ENCODE data around the gene C4orf54. TPM values are rescaled to one million over a fixed set of nuclear protein-coding genes. Genes with fewer than 3 reads are reported as not detected.

Gene C4orf54
- total RNA-seq, 1 experiment from 2014 or later: not detected

DNA sequence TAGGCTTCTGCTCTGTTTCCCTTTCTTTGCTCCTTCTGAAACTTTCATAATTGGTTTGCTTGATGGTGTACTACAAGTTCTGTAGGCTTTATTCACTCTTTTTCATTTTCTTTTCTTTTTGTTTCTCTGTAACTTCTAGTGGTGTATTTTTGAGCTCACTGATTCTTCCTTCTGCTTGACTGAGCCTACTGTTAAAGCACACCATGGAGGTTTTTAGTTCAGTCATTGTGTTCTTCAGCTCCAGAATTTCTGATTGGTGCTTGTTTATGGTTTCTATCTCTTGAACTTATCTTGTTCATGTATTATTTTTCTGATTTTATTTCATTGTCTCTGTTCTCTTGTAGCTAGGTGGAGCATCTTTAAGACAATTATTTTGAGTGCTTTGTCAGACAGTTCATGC, 33.4 kb upstream of the C4orf54 start:
- Histone ChIP-seq H3K18ac (ENCODE audit: insufficient read length, low read depth, low read length) (no peak overlapping the region), H3K4me2 (ENCODE audit: insufficient read depth, insufficient read length, low read length) (no peak overlapping the region), H4K20me1 (ENCODE audit: control insufficient read depth, insufficient read depth, insufficient read length) (no peaks in the 10 kb centered on the region), H4K91ac (ENCODE audit: insufficient read length, low read depth, low read length) (no peak overlapping the region), H3K9me3 (ENCODE audit: control insufficient read depth, low read depth, low read length) (no peaks in the 10 kb centered on the region), H3K14ac (ENCODE audit: insufficient read depth, low read length) (no peak overlapping the region), H3K9ac (ENCODE audit: extremely low read depth, insufficient read length, low read length) (no peak overlapping the region), H2BK12ac (ENCODE audit: insufficient read length, low read depth, low read length) (no peak overlapping the region), H2BK120ac (ENCODE audit: low read depth, low read length, poor library complexity, severe bottlenecking) (no peak overlapping the region), H4K5ac (ENCODE audit: insufficient read length, low read depth, low read length) (no peak overlapping the region), H3K4ac (ENCODE audit: low read depth, low read length) (no peak overlapping the region), H3K23me2 (ENCODE audit: insufficient read length, low read depth, low read length, poor library complexity, severe bottlenecking) (no peaks in the 10 kb centered on the region), H2BK5ac (ENCODE audit: insufficient read length, low read length) (no peak overlapping the region), H3T11ph (ENCODE audit: low read length) (no peak overlapping the region), H3K79me2 (ENCODE audit: insufficient read depth, low read length) (no peaks in the 10 kb centered on the region), H2AK5ac (ENCODE audit: insufficient read length, low read length) (no peak overlapping the region), H3K4me1 (ENCODE audit: insufficient read depth, low read length) (no peaks in the 10 kb centered on the region), H3K79me1 (ENCODE audit: insufficient read depth, low read depth, low read length, poor library complexity, severe bottlenecking) (no peaks in the 10 kb centered on the region), H2BK20ac (ENCODE audit: low read depth, low read length, poor library complexity, severe bottlenecking) (no peak overlapping the region), H3K56ac (ENCODE audit: insufficient read length, low read depth, low read length) (no peak overlapping the region), H2BK15ac (ENCODE audit: low read depth, low read length) (no peak overlapping the region), H4K8ac (replicated peaks; ENCODE audit: insufficient read length, low read depth, low read length) (no peak overlapping the region), H3K27me3 (ENCODE audit: insufficient read depth, low read length) (no peaks in the 10 kb centered on the region), H2AFZ (ENCODE audit: low read length) (no peak overlapping the region), H3K27ac (ENCODE audit: insufficient read length, low read depth, low read length) (no peak overlapping the region), H3K23ac (ENCODE audit: insufficient read length, low read depth, low read length) (no peak overlapping the region)
- Mint-ChIP-seq H3K27me3 (ENCODE audit: low read depth) (no peaks in the 10 kb centered on the region), H3K36me3 (ENCODE audit: insufficient read depth in 1 of 3, low read depth in 3 of 3) (peaks cover 0 to 7% (median 2%) of the 10 kb centered on the region in 3 experiments; a peak in 1 of 7 replicates), H3K27ac (no peak overlapping the region), H3K4me1 (peaks cover 12 to 13% of the 10 kb centered on the region in 2 experiments), H3K4me3 (no peak overlapping the region), H3K9me3 (peaks cover 3 to 4% of the 10 kb centered on the region in 2 experiments; a peak in 2 of 5 replicates)
- TF ChIP-seq CTCF (conservative IDR thresholded peaks at IDR 0.05): no peak
- DNase-seq: no peak

All from H9 (cell line).